HepG2 (cell line): ENCODE measurements around the gene EIF2S2. TPM values are rescaled to one million over a fixed set of nuclear protein-coding genes. Genes with fewer than 3 reads are reported as not detected.

Experiments used
- ARID4A ChIP-seq: sonication (generic); formaldehyde crosslinking; IDR thresholded peaks from 2 replicates; pipeline ENCODE4 v1.5.0; 2020; ENCODE audit warnings: mild to moderate bottlenecking, missing genetic modification reagents, borderline replicate concordance
- E2F5 ChIP-seq: sonication (generic); formaldehyde crosslinking; conservative IDR thresholded peaks from 2 replicates; pipeline ENCODE4 v1.4.0; 2020; ENCODE audit warnings: missing genetic modification reagents
- HNRNPL ChIP-seq: fragments of 200-400 bp; formaldehyde crosslinking; IDR thresholded peaks from 2 replicates; pipeline ENCODE4 v1.6.1; 2017; ENCODE audit warnings: mild to moderate bottlenecking, low read depth, low read length
- REST ChIP-seq, 2 experiments: IDR thresholded peaks; 2 replicates each; pipeline ENCODE4 v1.6.1; 2011 to 2012; ENCODE audit warnings: low read length in 2 of 2, borderline replicate concordance in 1 of 2, low read depth in 1 of 2, mild to moderate bottlenecking in 1 of 2, moderate library complexity in 1 of 2
- polyA plus RNA-seq, 8 experiments: library from polyadenylated mRNA; depleted of rRNA in 3 of 8; stranded (reverse) in 7 of 8; unstranded in 1 of 8; fragments of >200 nt; fragmentation: Illumina TruSeq in 4 of 8; extraction: Trizol in 4 of 8; gene quantifications; 2 replicates each; pipeline versions ENCODE4 v1.2.1 to v1.2.3, GENCODE V29; 2011 to 2016; ENCODE audit warnings: low read depth in 4 of 8, missing spikeins in 1 of 8, mixed read lengths in 1 of 8; ENCODE audit not compliant: insufficient read depth in 1 of 8
- total RNA-seq, 5 experiments: library from RNA; depleted of rRNA; stranded (reverse); fragments of >200 nt; fragmentation: Illumina TruSeq; extraction: Trizol; gene quantifications; 2 replicates each; pipeline ENCODE4 v1.2.3, GENCODE V29; 2016; ENCODE audit warnings: low read depth in 1 of 5

Gene EIF2S2
- total and polyA plus RNA-seq, 2 of the 13 experiments (the other 11 are each of a cell fraction or from before 2014, with no cell fraction given), result 126 to 213 TPM

DNA sequence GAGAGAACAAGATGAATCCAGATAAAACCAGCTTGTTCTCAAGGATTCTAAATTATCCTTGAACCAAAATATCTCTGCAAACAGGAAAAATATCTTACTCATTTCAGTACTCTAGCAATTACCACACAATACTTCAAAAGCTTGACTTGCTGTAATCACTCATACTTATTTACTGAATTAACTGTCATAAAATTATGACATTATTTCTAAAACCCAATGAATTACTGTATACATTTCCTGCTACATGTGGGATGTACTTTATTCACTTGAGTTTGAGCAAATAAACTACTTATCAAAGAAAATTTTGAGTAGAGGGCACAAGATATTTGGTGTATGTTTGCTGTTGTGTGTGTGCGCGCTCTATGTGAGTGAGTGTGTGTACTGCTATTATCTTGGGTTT lies 9.7 kb downstream of the EIF2S2 start (continued):
- TF ChIP-seq REST (IDR thresholded peaks at IDR 0.05; ENCODE audit: borderline replicate concordance in 1 of 2, low read depth in 1 of 2, low read length in 2 of 2), result no peak
- TF ChIP-seq E2F5, result no peak
- no peak for TF ChIP-seq HNRNPL
- no peak for TF ChIP-seq ARID4A (CRISPR knock-in tag)
